K562 (cell line): Measurements from ENCODE around the gene SP6. TPM values are rescaled to one million over a fixed set of nuclear protein-coding genes. Genes with fewer than 3 reads are reported as not detected.

Experiments used
- BRD9 ChIP-seq: fragments of 450-650 bp; IDR thresholded peaks from 2 replicates; pipeline ENCODE4 v1.6.1; 2018; ENCODE audit warnings: low read depth; ENCODE audit not compliant: partially characterized antibody
- GABPB1 ChIP-seq: sonication (generic); formaldehyde crosslinking; IDR thresholded peaks from 2 replicates; pipeline ENCODE4 v1.8.0; 2022; ENCODE audit warnings: mild to moderate bottlenecking, missing genetic modification reagents
- HMG20A ChIP-seq: fragments of 450-650 bp; formaldehyde crosslinking; conservative IDR thresholded peaks from 2 replicates; pipeline ENCODE4 v1.4.0; 2020; ENCODE audit warnings: mild to moderate bottlenecking, mixed read lengths
- JUND ChIP-seq, 2 experiments: IDR thresholded peaks; 2 replicates in 1 of 2; 3 replicates in 1 of 2; pipeline ENCODE4 v1.6.1; 2011; ENCODE audit warnings: borderline replicate concordance in 2 of 2, low read depth in 2 of 2, low read length in 2 of 2, improper control_type of control experiment in 1 of 2, missing biosample characterization in 1 of 2, missing genetic modification characterization in 1 of 2, missing genetic modification reagents in 1 of 2
- KAT8 ChIP-seq: fragments of 450-650 bp; IDR thresholded peaks from 2 replicates; pipeline ENCODE4 v1.6.1; 2016; ENCODE audit warnings: low read depth, mild to moderate bottlenecking
- NFRKB ChIP-seq: fragments of 450-650 bp; IDR thresholded peaks from 2 replicates; pipeline ENCODE4 v1.6.1; 2016; ENCODE audit warnings: low read depth
- NRF1 ChIP-seq, 2 experiments: fragments of 450-650 bp; IDR thresholded peaks in 1 of 2; conservative IDR thresholded peaks in 1 of 2; 2 replicates each; pipeline ENCODE4 v1.6.1; 2014; ENCODE audit warnings: mild to moderate bottlenecking in 2 of 2
- POLR2G ChIP-seq: fragments of 200-400 bp; formaldehyde crosslinking; IDR thresholded peaks from 2 replicates; pipeline ENCODE4 v1.6.1; 2017; ENCODE audit warnings: low read depth, mild to moderate bottlenecking, antibody characterized with exemption, low read length, moderate library complexity
- POLR2H ChIP-seq: IDR thresholded peaks from 2 replicates; pipeline ENCODE4 v1.6.1; 2016; ENCODE audit warnings: missing genetic modification characterization, low read depth, mild to moderate bottlenecking, control low read depth, missing compliant biosample characterization, moderate library complexity
- SRSF7 ChIP-seq: fragments of 200-400 bp; formaldehyde crosslinking; optimal IDR thresholded peaks from 2 replicates; pipeline ENCODE3; 2017; ENCODE audit warnings: mild to moderate bottlenecking, low read depth, low read length
- YY1 ChIP-seq, 3 experiments: IDR thresholded peaks; 2 replicates each; pipeline ENCODE4 v1.6.1; 2011; ENCODE audit warnings: low read length in 2 of 3, mild to moderate bottlenecking in 2 of 3, moderate library complexity in 2 of 3, borderline replicate concordance in 1 of 3, control low read depth in 1 of 3, low read depth in 1 of 3; ENCODE audit not compliant: insufficient read depth in 3 of 3, insufficient replicate concordance in 2 of 3, control insufficient read depth in 1 of 3, insufficient read length in 1 of 3; ENCODE audit errors: extremely low read depth in 1 of 3
- ZNF766 ChIP-seq: fragments of 200-800 bp; sonication (Bioruptor generic); conservative IDR thresholded peaks from 2 replicates; pipeline ENCODE4 v1.6.1; 2016; ENCODE audit warnings: missing genetic modification characterization, missing compliant biosample characterization
- polyA plus RNA-seq, 8 experiments: library from polyadenylated mRNA; depleted of rRNA in 4 of 8; stranded (reverse) in 5 of 8; unstranded in 3 of 8; fragments of >200 nt; fragmentation: Nextera tagmentation in 2 of 8; fragmentation: Illumina TruSeq in 1 of 8; extraction: Ambion mirVana in 2 of 8; extraction: Trizol in 1 of 8; gene quantifications; 2 replicates each; pipeline versions ENCODE4 v1.2.1 to v1.2.3, GENCODE V29; 2011 to 2014; ENCODE audit warnings: inconsistent platforms in 1 of 8, missing spikeins in 1 of 8
- total RNA-seq, 7 experiments: library from RNA; depleted of rRNA in 6 of 7; stranded (reverse); fragments of >200 nt in 6 of 7; fragmentation: Illumina TruSeq in 2 of 7; extraction: Trizol in 2 of 7; gene quantifications; 2 replicates each; pipeline versions ENCODE4 v1.2.1 to v1.2.3, GENCODE V29; 2011 to 2021; ENCODE audit warnings: low replicate concordance in 1 of 7
- TF ChIP-seq, protein P1 (sequence below), 2 experiments: fragments of 450-650 bp; IDR thresholded peaks; 2 replicates each; pipeline ENCODE4 v1.6.1; 2018; ENCODE audit warnings: mild to moderate bottlenecking in 2 of 2, low read depth in 1 of 2; ENCODE audit not compliant: partially characterized antibody in 2 of 2
- TF ChIP-seq, protein P2 (sequence below), 3 experiments: fragments of 200-800 bp in 1 of 3; fragments of 250-450 bp in 1 of 3; fragments of 450-650 bp in 1 of 3; sonication (Bioruptor Pico) in 1 of 3; sonication (Bioruptor generic) in 1 of 3; formaldehyde crosslinking in 1 of 3; IDR thresholded peaks; 2 replicates each; pipeline versions ENCODE4 v1.6.1 to v1.8.0; 2016 to 2022; ENCODE audit warnings: mild to moderate bottlenecking in 2 of 3, missing genetic modification characterization in 2 of 3, missing compliant biosample characterization in 1 of 3, moderate library complexity in 1 of 3
- TF ChIP-seq, protein P3 (sequence below): IDR thresholded peaks from 3 replicates; pipeline ENCODE4 v1.6.1; 2011; ENCODE audit warnings: borderline replicate concordance, mild to moderate bottlenecking; ENCODE audit not compliant: insufficient read length, insufficient read depth

The SP6 gene
- total and polyA plus RNA-seq, 9 of the 15 experiments (the other 6 are each of a cell fraction or from before 2014, with no cell fraction given), result 0.11 to 7.9 (median 2.2) TPM

DNA sequence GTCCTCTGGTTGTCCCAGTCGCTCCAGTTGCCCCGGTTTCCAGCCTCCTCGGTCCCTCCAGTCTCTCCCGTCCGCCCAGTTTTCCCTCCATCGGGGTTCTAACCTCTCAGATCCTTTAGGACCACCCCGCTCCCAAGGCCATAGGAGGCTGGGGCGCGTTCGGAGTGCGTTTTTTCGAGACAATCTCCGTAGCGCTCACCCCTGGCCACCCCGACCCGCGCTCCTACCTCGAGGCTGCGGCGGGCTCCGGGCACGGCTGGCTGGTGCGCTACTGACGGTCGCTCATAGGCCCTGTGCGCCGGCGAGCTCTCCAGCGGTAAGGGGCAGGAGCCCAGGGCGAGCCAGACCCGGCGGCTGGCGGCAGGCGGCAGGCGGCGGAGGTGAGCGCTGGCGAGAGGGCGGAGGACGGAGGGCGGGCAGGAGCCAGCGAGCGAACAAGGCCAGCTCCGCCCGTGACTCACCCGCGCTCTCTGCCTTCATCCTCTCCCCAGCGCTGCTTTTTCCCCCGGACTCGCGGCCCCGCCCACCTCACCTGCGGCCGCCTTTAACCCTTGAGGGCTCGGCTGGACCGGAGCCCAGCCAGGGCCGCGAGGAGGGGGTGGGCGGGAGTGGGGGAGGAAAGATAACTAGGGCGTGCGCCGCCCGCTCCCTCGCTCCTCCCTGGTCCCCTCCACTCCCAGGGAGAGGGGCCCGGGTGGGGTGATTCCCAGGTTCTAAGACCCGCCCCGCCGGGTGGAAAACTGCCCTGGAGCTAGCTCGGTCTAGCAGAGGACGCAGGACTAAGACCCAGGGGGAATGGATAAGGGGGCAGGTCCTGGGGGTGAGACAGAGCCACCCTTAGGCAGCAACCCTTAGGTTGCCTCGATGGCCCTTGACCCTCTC is at the start of gene SP6 (continued):
- TF ChIP-seq HMG20A (no peak), YY1 (IDR thresholded peaks at IDR 0.05; ENCODE audit: borderline replicate concordance in 1 of 3, control insufficient read depth in 1 of 3, extremely low read depth in 1 of 3, insufficient read depth in 3 of 3, insufficient read length in 1 of 3, insufficient replicate concordance in 2 of 3, low read depth in 1 of 3, low read length in 2 of 3) (no peak), SRSF7 (no peak), POLR2G (peak; percentile 94), KAT8 (no peak), JUND (IDR thresholded peaks at IDR 0.05; ENCODE audit: borderline replicate concordance, low read depth, low read length) (peak; percentile 79), JUND (tag; IDR thresholded peaks at IDR 0.05; ENCODE audit: borderline replicate concordance, low read depth, low read length) (peak; percentile 40; the same call in 1 of the 3 replicates), NFRKB (no peak), POLR2H (no peak; the same call in 1 of the 2 replicates), NRF1 (conservative IDR thresholded peaks at IDR 0.05 in 1 of 2, IDR thresholded peaks at IDR 0.05 in 1 of 2) (peak; percentile 50 to 64; a peak in 3 of 4 replicates), ZNF766 (CRISPR knock-in tag) (no peak; the same call in 1 of the 2 replicates), GABPB1 (peak; percentile 77; the same call in 1 of the 2 replicates), BRD9 (no peak)
- TF ChIP-seq, protein P1, sequence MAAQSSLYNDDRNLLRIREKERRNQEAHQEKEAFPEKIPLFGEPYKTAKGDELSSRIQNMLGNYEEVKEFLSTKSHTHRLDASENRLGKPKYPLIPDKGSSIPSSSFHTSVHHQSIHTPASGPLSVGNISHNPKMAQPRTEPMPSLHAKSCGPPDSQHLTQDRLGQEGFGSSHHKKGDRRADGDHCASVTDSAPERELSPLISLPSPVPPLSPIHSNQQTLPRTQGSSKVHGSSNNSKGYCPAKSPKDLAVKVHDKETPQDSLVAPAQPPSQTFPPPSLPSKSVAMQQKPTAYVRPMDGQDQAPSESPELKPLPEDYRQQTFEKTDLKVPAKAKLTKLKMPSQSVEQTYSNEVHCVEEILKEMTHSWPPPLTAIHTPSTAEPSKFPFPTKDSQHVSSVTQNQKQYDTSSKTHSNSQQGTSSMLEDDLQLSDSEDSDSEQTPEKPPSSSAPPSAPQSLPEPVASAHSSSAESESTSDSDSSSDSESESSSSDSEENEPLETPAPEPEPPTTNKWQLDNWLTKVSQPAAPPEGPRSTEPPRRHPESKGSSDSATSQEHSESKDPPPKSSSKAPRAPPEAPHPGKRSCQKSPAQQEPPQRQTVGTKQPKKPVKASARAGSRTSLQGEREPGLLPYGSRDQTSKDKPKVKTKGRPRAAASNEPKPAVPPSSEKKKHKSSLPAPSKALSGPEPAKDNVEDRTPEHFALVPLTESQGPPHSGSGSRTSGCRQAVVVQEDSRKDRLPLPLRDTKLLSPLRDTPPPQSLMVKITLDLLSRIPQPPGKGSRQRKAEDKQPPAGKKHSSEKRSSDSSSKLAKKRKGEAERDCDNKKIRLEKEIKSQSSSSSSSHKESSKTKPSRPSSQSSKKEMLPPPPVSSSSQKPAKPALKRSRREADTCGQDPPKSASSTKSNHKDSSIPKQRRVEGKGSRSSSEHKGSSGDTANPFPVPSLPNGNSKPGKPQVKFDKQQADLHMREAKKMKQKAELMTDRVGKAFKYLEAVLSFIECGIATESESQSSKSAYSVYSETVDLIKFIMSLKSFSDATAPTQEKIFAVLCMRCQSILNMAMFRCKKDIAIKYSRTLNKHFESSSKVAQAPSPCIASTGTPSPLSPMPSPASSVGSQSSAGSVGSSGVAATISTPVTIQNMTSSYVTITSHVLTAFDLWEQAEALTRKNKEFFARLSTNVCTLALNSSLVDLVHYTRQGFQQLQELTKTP (IDR thresholded peaks at IDR 0.05; ENCODE audit: low read depth in 1 of 2, partially characterized antibody in 2 of 2), result no peak
- TF ChIP-seq, protein P2, sequence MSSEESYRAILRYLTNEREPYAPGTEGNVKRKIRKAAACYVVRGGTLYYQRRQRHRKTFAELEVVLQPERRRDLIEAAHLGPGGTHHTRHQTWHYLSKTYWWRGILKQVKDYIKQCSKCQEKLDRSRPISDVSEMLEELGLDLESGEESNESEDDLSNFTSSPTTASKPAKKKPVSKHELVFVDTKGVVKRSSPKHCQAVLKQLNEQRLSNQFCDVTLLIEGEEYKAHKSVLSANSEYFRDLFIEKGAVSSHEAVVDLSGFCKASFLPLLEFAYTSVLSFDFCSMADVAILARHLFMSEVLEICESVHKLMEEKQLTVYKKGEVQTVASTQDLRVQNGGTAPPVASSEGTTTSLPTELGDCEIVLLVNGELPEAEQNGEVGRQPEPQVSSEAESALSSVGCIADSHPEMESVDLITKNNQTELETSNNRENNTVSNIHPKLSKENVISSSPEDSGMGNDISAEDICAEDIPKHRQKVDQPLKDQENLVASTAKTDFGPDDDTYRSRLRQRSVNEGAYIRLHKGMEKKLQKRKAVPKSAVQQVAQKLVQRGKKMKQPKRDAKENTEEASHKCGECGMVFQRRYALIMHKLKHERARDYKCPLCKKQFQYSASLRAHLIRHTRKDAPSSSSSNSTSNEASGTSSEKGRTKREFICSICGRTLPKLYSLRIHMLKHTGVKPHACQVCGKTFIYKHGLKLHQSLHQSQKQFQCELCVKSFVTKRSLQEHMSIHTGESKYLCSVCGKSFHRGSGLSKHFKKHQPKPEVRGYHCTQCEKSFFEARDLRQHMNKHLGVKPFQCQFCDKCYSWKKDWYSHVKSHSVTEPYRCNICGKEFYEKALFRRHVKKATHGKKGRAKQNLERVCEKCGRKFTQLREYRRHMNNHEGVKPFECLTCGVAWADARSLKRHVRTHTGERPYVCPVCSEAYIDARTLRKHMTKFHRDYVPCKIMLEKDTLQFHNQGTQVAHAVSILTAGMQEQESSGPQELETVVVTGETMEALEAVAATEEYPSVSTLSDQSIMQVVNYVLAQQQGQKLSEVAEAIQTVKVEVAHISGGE (CRISPR knock-in tag; IDR thresholded peaks at IDR 0.05), result peak in 1 of 3 experiments; percentile 25; a peak in 1 of 6 replicates
- TF ChIP-seq, protein P3, sequence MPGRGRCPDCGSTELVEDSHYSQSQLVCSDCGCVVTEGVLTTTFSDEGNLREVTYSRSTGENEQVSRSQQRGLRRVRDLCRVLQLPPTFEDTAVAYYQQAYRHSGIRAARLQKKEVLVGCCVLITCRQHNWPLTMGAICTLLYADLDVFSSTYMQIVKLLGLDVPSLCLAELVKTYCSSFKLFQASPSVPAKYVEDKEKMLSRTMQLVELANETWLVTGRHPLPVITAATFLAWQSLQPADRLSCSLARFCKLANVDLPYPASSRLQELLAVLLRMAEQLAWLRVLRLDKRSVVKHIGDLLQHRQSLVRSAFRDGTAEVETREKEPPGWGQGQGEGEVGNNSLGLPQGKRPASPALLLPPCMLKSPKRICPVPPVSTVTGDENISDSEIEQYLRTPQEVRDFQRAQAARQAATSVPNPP, result no peak
